GM19023 (cell line): ENCODE data around the gene MED13L.

Experiments
- ATAC-seq: cut with Tn5 transposase; IDR thresholded peaks from one replicate; pipeline ENCODE4 v1.9.1; 2021; ENCODE audit warnings: mild to moderate bottlenecking, moderate library complexity; ENCODE audit not compliant: unreplicated experiment

Gene MED13L

DNA sequence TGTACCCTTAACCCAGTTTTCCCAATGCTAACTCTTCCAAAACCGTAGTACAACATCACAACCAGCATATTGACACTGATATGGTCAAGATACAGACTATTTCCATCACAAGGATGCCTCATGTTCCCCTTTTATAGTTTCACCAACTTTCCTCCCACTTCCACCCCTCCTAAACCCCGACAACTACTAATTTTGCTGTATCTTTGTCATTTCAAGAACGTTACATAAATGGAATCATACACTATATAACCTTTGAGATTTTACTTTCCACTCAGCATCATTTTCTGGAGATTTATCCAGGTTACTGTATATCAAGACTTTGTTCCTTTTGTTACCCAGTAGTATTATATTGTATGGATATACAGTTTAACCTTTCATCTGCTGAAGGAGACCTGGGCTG, 88.9 kb downstream of the MED13L start:
- no peak for ATAC-seq

DNA sequence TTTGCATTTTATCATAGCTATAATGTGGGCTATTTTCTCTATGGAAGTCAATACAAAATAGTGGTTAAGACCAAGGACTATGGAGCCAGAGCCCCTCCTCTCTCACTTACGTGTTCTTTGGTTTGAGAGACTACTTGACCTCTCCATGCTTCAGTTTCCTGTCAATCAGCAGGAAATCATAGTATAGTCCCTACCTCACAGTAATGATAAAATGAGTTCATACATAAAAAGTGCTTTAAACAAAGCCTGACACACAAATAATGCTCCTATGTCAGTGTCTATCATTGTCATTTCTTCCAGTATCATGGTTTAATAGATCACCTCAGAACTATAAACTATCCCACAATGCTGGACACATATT, 90.4 kb downstream of the MED13L start:
- no peak for ATAC-seq

DNA sequence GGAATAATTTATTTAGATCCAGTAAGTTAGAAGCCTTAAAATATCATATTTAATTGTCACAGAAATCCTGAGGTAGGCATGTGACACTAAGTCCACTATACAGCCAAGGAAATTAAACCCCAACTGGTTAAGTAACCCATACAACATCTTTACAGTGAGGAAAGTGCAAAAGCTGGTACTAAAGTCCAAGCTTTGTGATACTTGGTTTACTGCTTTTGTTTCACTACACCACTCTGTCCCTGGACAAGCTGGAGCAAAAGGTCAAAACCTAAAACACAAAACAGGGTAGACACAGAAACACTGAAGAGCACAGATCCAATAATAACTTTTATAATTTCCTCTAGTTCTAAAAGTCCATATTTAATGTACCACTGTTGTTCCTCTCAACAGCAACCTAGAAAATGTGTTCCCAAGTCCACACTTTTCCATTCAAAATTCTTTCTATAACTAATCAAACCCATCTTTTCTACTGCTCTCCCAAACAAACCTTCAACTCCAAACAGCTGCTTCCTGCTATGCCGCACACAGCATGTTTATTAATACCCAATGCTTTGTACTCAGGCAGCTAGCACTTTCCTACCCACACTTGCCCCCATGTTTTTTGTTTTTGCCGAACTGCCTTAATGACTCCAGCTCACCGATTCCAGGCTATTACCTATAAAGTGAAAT, 90.9 kb downstream of the MED13L start:
- no peak for ATAC-seq

DNA sequence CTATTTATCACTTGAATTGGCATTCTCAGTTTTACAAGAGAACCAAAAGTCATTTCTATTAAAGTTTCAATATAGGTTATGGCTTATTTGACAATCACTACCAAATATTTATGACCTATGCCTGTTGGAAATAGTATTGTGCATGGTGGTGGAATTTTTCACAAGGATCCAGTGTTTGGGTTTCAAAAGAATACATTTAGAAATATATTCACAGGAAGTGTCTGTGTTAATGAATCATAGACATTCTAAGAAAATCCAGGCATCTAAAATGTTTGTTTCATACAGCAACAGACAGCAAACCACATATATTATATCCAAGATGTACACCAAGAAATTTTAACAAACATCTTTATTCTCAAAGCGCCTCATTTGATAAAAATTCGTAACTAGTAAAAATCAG, 92.7 kb downstream of the MED13L start:
- ATAC-seq: no peak

DNA sequence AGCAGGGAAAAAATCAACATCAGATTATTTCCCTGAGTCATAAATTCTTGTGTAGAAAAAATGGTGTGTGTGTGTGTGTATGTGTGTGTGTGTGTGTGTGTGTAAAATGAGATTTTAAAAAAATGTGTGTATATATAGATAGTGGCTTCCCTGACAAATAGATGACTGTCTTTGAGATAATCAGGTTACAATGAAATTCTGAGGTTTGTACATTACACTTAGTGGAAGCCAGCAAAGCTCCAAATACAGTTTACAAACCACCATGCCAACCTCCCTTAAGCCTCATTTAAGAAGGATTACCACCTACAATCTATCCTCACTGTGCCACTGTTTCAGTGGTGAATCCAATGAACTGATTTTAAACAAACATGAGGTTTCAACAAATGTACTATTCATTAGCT, 93.8 kb downstream of the MED13L start:
- ATAC-seq: no peak

DNA sequence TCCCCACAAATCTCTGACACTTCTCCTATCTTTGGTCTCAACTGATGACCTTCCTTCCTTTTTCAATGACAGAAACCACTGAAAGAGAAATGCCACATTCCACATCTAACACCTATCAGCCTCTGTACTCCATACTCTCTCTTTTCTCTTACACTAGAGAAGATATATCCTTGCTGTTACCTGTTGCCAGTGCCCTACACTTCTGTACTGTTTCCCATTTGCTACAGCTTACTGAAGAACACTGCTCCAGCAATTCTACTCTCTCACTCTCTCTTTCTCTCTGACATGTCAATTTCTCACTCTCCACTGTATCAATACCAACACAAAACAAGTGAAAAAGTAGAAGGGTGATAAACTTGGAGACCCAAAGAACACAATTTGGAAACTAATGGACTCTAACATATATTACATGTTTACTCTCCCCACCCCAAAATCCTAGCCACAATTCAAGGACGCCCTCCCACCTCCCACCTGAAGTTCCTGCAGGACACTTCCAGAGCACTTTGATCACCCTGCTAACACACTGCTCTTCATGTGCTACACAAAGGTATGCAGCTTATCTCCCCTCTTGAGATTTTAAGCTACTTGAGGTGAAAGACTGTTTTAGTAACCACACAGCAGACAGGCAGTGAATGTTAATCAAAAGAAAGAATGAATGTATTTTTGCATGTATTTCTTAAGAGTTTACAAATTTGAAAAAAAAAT, 95.0 kb downstream of the MED13L start:
- ATAC-seq: no peak

DNA sequence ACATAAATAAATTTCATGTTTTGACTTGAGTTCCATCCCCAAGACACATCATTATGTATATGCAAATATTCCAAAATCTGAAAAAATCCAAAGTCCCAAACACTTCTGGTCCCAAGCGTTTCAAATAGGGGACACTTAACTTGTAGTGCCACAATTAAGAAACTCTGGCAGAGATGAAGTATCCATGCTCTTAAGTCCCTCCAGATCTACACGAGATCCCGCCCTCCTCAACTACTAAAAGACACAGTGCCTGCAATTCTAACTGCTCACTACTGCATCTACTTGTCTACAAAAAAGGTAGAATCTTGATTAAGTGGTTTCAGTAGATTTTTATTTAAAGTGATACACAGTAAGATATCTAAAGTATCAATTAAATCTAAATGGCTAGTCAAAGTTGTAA, 97.0 kb downstream of the MED13L start:
- no peak for ATAC-seq

DNA sequence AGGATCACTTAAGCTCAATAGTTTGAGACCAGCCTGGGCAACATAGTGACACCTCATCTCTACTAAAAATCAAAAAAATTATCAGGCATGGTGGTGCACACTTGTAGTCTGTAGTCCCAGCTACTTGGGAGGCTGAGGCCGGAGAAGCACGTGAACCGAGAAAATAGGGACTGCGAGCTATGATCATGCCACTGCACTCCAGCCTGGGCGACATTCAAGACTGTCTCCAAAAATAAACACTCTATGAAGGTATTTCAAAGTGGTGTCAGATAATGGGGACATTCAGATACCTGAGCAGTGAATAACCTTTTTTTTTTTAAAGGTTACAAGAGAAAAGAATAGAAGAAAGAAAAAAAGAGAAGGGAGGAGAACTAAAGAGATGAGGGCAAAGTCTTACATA, 98.1 kb downstream of the MED13L start:
- ATAC-seq: no peak

DNA sequence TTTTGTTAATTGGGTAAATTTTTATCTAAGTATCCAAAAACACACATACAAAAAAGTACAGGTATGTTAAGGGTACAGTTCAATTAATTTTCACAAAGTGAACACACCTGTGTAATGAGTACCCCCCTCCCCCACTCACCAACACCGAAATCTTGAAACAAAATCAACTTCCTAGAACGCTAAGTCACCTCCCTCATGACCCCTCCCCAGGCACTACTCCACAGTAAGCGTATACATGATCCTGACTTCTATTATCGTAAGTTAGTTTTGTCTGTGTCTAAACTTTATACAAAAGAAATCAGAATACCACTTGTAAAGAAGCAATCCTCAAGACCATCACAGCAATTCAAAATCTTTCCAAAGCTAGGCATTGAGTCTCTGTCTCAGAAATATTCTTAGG, 100.5 kb downstream of the MED13L start:
- ATAC-seq: no peak

DNA sequence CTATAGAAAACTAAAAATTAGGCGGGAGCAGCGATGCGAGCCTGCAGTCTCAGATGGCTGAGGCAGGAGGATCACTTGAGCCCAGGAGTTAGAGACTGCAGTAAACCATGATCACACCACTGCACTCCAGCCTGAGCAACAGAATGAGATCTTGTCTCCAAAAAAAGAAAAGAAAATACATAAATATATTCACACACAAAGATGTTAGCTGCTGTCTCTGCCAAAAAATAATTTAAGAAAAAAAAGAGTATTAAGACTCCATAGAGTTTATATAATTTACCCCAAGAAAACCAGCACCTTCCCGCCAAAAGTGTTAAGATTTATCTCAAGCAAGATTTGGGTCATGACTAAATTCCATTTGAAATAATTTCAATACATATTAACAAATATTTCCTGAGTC, 102.6 kb downstream of the MED13L start:
- no peak for ATAC-seq

DNA sequence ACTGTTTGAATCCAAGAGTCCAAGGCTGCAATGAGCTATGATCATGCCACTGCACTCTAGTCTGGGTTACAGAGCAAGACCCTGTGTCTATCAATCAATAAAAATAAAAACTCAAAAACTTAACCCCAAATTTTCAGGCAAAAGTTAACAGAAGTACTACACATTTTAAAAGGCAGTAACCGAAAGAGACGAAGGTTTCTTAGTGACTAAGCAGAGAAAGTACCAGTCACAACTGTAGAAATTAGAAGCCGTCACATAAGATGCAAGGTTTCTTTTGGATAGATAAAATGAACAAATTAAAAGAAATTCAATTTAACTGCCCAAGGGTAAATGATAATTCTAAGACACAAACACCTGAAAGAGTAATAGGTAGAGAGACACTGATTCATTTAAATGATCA, 103.5 kb downstream of the MED13L start:
- ATAC-seq: no peak

DNA sequence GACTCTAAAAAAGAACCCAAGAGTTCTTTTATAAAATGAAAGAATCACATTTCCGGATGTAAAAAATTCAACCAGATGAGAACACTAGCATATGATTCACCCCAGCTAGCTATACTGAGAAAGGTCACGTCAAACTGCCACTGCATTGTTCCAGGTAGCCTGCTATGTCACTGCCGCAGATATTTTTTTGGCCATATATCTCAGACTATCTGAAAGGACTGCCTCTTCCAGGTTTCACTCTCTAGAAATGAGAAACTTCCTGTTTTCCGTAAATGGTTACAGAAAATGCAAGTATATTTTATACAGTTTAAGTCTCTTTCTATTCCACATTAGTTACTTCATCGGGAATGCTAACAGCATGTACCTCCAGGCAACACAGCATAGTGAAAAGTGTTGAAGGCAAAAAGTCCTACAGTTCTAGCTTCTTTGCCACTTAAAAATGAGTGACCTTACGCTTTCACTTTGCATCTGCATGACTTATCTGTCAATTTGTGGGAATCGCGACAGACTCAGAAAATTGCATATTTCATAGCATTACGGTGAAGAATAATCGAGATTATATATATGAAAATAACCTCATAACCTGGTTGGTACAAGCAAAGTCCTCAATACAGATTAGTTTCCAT, 105.2 kb downstream of the MED13L start:
- no peak for ATAC-seq

DNA sequence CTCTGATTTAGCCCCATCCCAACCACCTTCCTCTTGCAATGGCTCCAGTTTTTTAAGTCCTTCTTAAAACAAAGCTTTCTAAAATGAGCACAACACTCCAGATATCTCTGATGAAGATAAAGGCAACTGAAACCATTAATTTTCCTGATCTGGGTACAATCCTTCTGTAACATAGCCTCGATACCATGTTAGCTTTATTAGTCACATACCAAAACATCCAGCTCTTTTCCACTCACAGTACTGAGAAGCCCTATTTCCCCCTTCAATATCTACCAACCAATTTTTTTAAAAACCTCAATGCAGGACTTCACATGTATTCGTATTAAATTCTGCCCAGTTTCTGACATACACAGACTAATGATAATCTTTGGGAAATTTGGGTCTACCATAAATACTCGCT, 105.9 kb downstream of the MED13L start:
- ATAC-seq: no peak

DNA sequence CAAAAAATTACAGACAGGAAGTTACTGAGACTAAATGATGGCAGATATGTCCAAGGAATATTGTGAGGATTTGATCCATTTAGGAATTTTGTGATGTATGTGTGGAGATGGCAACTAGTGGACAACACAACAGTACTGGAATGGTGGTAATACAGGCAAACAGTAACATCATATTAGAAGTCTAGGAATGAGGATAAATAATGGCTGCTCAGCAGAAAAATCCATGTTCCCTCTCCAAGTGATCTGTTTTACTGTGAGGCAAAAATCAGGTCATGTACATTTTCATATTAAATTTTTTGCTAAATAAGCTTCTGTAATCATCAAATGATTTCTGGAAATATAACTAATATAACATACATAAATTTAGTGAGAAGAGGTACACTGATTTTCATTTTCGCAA, 108.4 kb downstream of the MED13L start:
- no peak for ATAC-seq

DNA sequence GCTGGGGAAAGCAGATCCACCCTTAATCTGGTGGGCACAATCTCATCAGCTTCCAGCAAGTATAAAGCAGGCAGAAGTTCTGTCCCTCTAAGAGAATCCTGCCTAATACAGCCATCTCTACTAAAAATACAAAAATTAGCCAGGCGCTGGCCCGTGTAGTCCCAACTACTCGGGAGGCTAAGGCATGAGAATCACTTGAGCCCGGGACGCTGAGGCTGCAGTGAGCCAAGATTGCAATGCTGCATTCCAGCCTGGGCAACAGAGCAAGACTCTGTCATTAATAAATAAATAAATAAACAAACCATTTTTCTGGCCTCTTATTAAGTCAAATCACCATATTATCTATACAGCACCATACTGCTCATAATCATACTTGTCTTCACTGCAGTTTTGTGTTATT, 111.2 kb downstream of the MED13L start:
- no peak for ATAC-seq

DNA sequence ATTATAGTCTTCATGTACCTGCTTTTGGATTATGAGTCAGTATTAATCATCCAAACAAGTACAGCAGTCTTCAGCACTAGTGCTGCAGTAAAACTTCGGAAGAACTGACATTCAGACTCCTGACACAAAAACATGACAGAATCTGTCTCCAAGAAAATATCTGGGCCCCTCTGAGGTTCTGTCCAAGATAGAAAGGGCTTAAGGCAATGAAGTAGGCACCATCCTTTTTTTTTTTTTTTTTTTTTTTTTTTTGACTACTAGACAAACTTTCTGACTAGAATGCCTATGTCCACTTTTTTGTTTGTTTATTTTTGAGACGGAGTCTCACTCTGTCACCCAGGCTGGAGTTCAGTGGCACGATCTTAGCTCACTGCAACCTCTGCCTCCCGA, 112.5 kb downstream of the MED13L start:
- no peak for ATAC-seq

DNA sequence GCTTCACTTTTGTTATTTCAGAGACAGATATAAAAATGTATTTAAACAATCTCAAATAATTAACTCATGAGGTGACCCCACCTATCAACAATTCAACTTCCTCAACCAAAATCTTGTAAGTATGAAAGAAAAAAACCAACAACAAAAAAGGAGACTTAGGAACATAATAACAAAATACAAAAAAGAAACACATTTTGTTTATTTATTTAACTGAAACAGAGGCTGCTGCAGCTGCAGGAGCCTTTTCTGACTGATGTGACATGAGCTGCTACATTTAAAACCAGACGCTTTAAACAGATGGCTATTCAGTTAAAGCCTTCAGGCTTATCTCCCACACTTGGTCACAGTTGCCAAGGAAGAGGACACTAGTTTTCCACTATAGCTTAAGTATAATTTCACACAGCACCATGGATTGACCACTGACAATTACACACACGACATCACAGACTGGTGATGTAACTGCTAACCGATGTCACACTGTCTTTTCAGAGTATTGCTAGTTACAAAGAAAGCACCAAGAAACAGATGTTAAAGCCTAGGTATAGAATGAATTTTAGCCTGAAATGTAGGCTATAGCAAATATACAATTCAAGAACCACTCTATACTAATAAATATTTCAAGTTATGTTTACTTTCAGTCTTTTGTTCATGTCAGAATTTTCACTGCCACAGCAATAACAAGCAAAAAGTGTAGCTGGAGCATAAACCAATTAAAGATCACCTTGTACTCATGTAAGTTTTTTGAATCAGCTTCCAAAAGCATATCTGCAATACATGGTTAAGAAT, 113.0 kb downstream of the MED13L start:
- no peak for ATAC-seq

DNA sequence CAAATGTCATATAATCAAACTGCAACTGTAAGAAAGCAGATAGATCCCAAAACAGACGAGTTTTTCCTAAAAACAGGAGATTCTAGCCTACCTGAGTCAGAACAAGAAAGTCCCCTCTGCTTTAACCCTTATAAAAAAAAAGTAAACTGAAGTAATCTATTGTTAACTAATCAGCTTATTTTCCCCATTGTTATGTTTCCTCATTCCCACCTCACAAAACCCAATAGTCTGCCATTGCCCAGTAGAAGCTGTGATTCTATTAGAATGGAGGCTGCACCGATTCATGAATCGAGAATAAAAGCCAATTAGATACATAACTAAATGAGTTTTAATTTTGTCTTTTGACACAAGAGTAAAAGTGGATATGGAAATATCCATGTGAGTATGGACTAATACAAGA, 115.4 kb downstream of the MED13L start:
- no peak for ATAC-seq

DNA sequence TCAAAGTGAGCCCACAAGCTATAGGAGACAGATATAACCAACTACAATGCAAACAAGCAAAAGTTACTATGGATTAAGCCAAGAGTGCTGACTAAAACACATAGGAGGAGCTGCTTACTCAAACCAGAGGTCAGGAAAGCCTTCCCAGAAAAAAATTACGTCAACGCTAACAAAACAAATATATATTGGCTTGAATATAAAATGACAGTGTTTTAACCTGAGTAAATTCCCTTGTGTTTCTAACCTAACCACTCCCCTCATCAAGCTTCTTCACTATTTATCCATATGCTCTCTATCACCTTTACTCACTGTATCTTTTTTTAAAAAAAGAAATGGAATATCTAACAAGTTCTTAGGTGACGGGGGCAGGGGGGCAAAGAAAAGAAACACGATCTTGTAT, 115.9 kb downstream of the MED13L start:
- ATAC-seq: no peak

DNA sequence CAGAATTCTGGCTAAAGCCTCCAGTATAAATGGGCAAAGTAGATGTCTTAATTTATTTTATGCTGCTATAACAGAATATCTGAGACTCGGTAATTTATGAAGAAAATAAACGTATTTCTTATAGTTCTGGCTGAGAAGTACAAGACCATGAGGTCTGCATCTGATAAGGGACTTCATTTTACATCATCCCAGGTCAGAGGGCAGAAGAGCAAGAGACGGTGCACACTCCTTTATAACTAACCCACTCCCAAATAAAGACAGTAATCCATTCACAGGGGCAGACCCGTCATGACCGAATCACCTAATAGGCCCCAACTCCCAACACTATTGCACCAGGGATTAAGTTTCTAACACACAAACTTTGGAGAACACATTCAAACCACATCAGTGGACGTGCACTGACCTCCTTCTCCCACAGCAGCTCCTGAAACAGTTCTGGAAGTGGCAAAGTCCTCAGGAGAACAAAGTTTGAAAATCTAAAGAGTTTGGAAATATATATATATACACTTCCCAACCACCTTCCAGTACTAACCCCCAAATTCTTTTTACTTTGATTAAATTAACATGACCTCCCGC, 116.5 kb downstream of the MED13L start:
- no peak for ATAC-seq

DNA sequence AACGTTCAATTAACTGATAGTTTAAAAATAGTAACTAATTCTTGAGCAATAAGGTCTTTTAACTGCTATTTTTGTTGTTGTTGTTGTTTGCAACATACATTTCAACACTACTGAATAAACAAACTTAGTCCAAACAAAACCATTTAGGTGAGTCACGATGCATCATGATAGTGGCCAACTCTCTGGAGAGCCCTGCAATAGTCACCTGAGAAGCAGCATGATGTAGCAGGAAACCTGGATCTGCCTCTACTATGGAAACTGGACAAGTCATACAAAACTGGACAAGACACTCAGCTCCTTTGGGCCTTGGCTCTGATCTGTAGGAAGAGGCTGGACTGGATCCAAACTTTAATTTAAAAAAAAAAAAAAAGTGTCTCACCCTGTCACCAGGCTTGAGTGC, 117.3 kb downstream of the MED13L start:
- no peak for ATAC-seq
